Skin of body (tissue), 2 donors: Measurements from ENCODE around the gene ZNF100. TPM values are rescaled to one million over a fixed set of nuclear protein-coding genes. Genes with fewer than 3 reads are reported as not detected.
A peak's percentile ranks its signal among the peaks of the same experiment; 100 is the strongest.
"Not testable (repeated sequence)": the region's sequence is repeated elsewhere in the genome, so short reads cannot be mapped to it uniquely, and the experiment has no call there.

ENCODE experiments used
- DNase-seq: peaks from one replicate; lab custom pipeline; 2025; lab: John Stamatoyannopoulos, UW
- total RNA-seq: library from RNA; depleted of rRNA; stranded (reverse); fragments of >200 nt; gene quantifications from one replicate; pipeline ENCODE4 v1.2.3, GENCODE V29; 2014

The ZNF100 gene
- 11.4 TPM for total RNA-seq

- DNase-seq, result peak; percentile 95
These were observed at the start of gene ZNF100 for GRCh38 chr19:21767065-21767800. Gene ZNF100, minus strand, starts transcription at chr19:21767579. Its CDS starts 150 bp downstream, at chr19:21767429.

- DNase-seq, result no peak
These were observed 45.1 kb upstream of the ZNF100 start for GRCh38 chr19:21812448-21812847.

- DNase-seq, result not testable (repeated sequence)
These were observed 41.1 kb upstream of the ZNF100 start for GRCh38 chr19:21808400-21809000.

GRCh38 chr19:21789466-21790085, 22.2 kb upstream of the ZNF100 start:
- no peak for DNase-seq

- DNase-seq, result no peak
These were observed 19.6 kb upstream of the ZNF100 start for GRCh38 chr19:21786936-21787335.

- DNase-seq, result not testable (repeated sequence)
These were observed 8.4 kb upstream of the ZNF100 start for GRCh38 chr19:21775792-21776191.

- DNase-seq, result not testable (repeated sequence)
These were observed 694 bp downstream of the ZNF100 start for GRCh38 chr19:21766705-21767064.

- no peak for DNase-seq
These were observed 2.2 kb downstream of the ZNF100 start for GRCh38 chr19:21765151-21765550.

- not testable (repeated sequence) for DNase-seq
These were observed 5.8 kb downstream of the ZNF100 start for GRCh38 chr19:21761547-21761946.

GRCh38 chr19:21758296-21758695, 9.1 kb downstream of the ZNF100 start:
- DNase-seq, result no peak

- not testable (repeated sequence) for DNase-seq
These were observed 11.8 kb downstream of the ZNF100 start for GRCh38 chr19:21755555-21755954.

GRCh38 chr19:21751384-21751783, 16.0 kb downstream of the ZNF100 start:
- DNase-seq, result no peak

- DNase-seq, result no peak
These were observed 16.7 kb downstream of the ZNF100 start for GRCh38 chr19:21750586-21751128.

- DNase-seq, result no peak
These were observed 18.3 kb downstream of the ZNF100 start for GRCh38 chr19:21749090-21749489.

- DNase-seq, result no peak
These were observed 19.3 kb downstream of the ZNF100 start for GRCh38 chr19:21748088-21748487.

GRCh38 chr19:21740559-21740958, 26.8 kb downstream of the ZNF100 start:
- DNase-seq, result no peak

- DNase-seq, result not testable (repeated sequence)
These were observed 40.2 kb downstream of the ZNF100 start for GRCh38 chr19:21726942-21727747.

- DNase-seq, result no peak
These were observed 53.6 kb downstream of the ZNF100 start for GRCh38 chr19:21713761-21714160.

- no peak for DNase-seq
These were observed 57.9 kb downstream of the ZNF100 start for GRCh38 chr19:21709464-21709863.

- DNase-seq, result not testable (repeated sequence)
These were observed 59.5 kb downstream of the ZNF100 start for GRCh38 chr19:21707878-21708277.

- no peak for DNase-seq
These were observed 60.3 kb downstream of the ZNF100 start for GRCh38 chr19:21707065-21707464.
